Measurements from ENCODE around the gene SH3GL1.

DNA sequence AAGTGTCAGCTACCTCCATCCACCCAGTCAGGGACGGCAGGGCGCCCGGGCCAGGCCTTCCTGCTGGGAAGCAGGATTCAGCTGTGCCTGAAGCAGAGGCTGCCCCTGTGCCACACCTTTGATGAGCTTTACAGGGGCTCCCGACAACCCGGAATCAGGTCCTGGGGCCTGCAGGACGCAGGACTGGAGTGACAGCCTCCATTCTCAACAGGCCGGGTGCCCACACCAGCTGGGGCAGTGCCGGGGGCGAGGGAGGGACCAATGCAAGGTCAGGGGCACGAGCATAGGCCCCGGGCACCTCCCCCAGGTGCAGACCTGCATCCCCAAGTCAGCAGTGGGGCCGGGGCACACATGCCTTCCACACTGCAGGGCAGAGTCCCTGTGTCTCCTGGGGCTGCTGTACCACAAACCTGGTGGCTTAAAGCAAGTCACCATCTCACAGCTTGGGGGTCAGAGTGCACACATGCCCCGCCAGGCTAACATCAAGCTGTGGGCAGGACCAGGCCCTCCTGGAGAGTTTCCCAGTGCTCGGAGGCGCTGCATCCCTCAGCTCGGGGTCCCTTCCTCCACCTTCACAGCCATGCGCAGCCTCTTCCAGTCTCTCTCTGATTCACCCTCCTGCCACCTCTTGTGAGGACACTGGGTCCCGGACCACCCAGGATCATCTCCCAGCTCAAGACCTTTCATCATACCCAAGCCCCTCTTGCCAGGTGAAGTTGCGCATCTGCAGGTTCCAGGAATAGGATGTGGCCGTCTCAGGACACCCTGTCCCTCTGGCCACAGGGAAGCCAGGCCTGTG is 43.8 kb upstream of the SH3GL1 start:
- TF ChIP-seq TAF1 (IDR thresholded peaks at IDR 0.05; ENCODE audit: borderline replicate concordance, low read depth, low read length) = no peak
- TF ChIP-seq FOS (IDR thresholded peaks at IDR 0.05; ENCODE audit: borderline replicate concordance, extremely low read depth, insufficient read length) = no peak
- TF ChIP-seq, protein P1, sequence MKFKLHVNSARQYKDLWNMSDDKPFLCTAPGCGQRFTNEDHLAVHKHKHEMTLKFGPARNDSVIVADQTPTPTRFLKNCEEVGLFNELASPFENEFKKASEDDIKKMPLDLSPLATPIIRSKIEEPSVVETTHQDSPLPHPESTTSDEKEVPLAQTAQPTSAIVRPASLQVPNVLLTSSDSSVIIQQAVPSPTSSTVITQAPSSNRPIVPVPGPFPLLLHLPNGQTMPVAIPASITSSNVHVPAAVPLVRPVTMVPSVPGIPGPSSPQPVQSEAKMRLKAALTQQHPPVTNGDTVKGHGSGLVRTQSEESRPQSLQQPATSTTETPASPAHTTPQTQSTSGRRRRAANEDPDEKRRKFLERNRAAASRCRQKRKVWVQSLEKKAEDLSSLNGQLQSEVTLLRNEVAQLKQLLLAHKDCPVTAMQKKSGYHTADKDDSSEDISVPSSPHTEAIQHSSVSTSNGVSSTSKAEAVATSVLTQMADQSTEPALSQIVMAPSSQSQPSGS (IDR thresholded peaks at IDR 0.05; ENCODE audit: low read length) = no peak
- TF ChIP-seq, protein P2, sequence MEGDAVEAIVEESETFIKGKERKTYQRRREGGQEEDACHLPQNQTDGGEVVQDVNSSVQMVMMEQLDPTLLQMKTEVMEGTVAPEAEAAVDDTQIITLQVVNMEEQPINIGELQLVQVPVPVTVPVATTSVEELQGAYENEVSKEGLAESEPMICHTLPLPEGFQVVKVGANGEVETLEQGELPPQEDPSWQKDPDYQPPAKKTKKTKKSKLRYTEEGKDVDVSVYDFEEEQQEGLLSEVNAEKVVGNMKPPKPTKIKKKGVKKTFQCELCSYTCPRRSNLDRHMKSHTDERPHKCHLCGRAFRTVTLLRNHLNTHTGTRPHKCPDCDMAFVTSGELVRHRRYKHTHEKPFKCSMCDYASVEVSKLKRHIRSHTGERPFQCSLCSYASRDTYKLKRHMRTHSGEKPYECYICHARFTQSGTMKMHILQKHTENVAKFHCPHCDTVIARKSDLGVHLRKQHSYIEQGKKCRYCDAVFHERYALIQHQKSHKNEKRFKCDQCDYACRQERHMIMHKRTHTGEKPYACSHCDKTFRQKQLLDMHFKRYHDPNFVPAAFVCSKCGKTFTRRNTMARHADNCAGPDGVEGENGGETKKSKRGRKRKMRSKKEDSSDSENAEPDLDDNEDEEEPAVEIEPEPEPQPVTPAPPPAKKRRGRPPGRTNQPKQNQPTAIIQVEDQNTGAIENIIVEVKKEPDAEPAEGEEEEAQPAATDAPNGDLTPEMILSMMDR (IDR thresholded peaks at IDR 0.05 in 2 of 3, conservative IDR thresholded peaks at IDR 0.05 in 1 of 3; ENCODE audit: control insufficient read depth in 2 of 3, extremely low read depth in 1 of 3, insufficient read depth in 1 of 3, low read depth in 3 of 3, low read length in 3 of 3) = no peak
- TF ChIP-seq EP300 (IDR thresholded peaks at IDR 0.05; ENCODE audit: borderline replicate concordance in 1 of 2, control insufficient read depth in 1 of 2, low read depth in 2 of 2, low read length in 2 of 2) = no peak
- no peak for TF ChIP-seq CEBPB (IDR thresholded peaks at IDR 0.05; ENCODE audit: borderline replicate concordance in 1 of 2, low read depth in 2 of 2, low read length in 2 of 2)
- no peak for TF ChIP-seq EZH2 (IDR thresholded peaks at IDR 0.05; ENCODE audit: borderline replicate concordance, control insufficient read depth, low read depth, low read length)
- TF ChIP-seq SP1 (IDR thresholded peaks at IDR 0.05; ENCODE audit: low read depth, low read length) = no peak
- no peak for TF ChIP-seq NBN (IDR thresholded peaks at IDR 0.05)
- no peak for TF ChIP-seq SPI1 (IDR thresholded peaks at IDR 0.05; ENCODE audit: borderline replicate concordance, insufficient read depth, low read depth, low read length)
- no peak for TF ChIP-seq SMC3 (IDR thresholded peaks at IDR 0.05; ENCODE audit: borderline replicate concordance, low read length)
